Osteoblast (primary cell): ENCODE results near the gene AMN1. TPM values are rescaled to one million over a fixed set of nuclear protein-coding genes. Genes with fewer than 3 reads are reported as not detected.

Experiments
- DNase-seq: peaks from one replicate; pipeline ENCODE4 v3.0.0; 2011; ENCODE audit warnings: low spot score, mixed read lengths; ENCODE audit not compliant: insufficient read length; ENCODE audit errors: missing footprints
- H2AFZ ChIP-seq: 2 replicates; pipeline ENCODE4 v1.6.0; 2011; ENCODE audit warnings: mild to moderate bottlenecking, low read length
- H3K27ac ChIP-seq: 2 replicates; pipeline ENCODE4 v1.5.1; 2011; ENCODE audit warnings: mild to moderate bottlenecking, low read depth, low read length, moderate library complexity
- H3K27me3 ChIP-seq: 2 replicates; pipeline ENCODE4 v1.6.0; 2012; ENCODE audit warnings: mild to moderate bottlenecking, control low read depth, inconsistent platforms, low read length, moderate library complexity; ENCODE audit not compliant: insufficient read depth
- H3K36me3 ChIP-seq: 2 replicates; pipeline ENCODE4 v1.5.1; 2011; ENCODE audit warnings: mild to moderate bottlenecking, low read length, control low read depth, moderate library complexity; ENCODE audit not compliant: insufficient read depth
- H3K4me1 ChIP-seq: 2 replicates; pipeline ENCODE4 v1.5.1; 2011; ENCODE audit warnings: mild to moderate bottlenecking, low read length, control low read depth, moderate library complexity; ENCODE audit not compliant: insufficient read depth
- H3K4me2 ChIP-seq: 2 replicates; pipeline ENCODE4 v1.6.0; 2011; ENCODE audit warnings: mild to moderate bottlenecking, low read length; ENCODE audit not compliant: insufficient read depth
- H3K4me3 ChIP-seq: fragments of 200-600 bp; sonication (generic); 3 replicates; pipeline ENCODE4 v1.5.1; 2012; ENCODE audit warnings: mild to moderate bottlenecking, low read length, inconsistent platforms; ENCODE audit not compliant: insufficient read depth
- H3K79me2 ChIP-seq: 2 replicates; pipeline ENCODE4 v1.6.0; 2012; ENCODE audit warnings: mild to moderate bottlenecking, low read length, control low read depth, inconsistent platforms; ENCODE audit not compliant: insufficient read depth
- H3K9me3 ChIP-seq: 2 replicates; pipeline ENCODE4 v1.5.1; 2011; ENCODE audit warnings: low read depth, low read length, control low read depth
- H4K20me1 ChIP-seq: 2 replicates; pipeline ENCODE4 v1.6.0; 2012; ENCODE audit warnings: mild to moderate bottlenecking, low read length, control low read depth; ENCODE audit not compliant: insufficient read depth
- total RNA-seq: library from RNA; depleted of rRNA; stranded (reverse); fragments of >200 nt; gene quantifications from 2 replicates; pipeline ENCODE4 v1.2.3, GENCODE V29; 2012
- TF ChIP-seq, protein P1 (sequence below): IDR thresholded peaks from 2 replicates; pipeline ENCODE4 v1.5.1; 2011; ENCODE audit warnings: mild to moderate bottlenecking, low read depth, low read length, moderate library complexity; ENCODE audit errors: extremely low read depth

Gene AMN1
- total RNA-seq, 1 donor = 5.4 TPM

GRCh38 chr12:31729705-31730104 lies 884 bp upstream of the AMN1 start:
- TF ChIP-seq, protein P1, sequence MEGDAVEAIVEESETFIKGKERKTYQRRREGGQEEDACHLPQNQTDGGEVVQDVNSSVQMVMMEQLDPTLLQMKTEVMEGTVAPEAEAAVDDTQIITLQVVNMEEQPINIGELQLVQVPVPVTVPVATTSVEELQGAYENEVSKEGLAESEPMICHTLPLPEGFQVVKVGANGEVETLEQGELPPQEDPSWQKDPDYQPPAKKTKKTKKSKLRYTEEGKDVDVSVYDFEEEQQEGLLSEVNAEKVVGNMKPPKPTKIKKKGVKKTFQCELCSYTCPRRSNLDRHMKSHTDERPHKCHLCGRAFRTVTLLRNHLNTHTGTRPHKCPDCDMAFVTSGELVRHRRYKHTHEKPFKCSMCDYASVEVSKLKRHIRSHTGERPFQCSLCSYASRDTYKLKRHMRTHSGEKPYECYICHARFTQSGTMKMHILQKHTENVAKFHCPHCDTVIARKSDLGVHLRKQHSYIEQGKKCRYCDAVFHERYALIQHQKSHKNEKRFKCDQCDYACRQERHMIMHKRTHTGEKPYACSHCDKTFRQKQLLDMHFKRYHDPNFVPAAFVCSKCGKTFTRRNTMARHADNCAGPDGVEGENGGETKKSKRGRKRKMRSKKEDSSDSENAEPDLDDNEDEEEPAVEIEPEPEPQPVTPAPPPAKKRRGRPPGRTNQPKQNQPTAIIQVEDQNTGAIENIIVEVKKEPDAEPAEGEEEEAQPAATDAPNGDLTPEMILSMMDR = no peak
- Histone ChIP-seq H4K20me1 (no peaks in the 10 kb centered on the region), H3K9me3 (no peaks in the 10 kb centered on the region), H3K27ac (peak overlapping the region; percentile 92), H3K79me2 (peaks cover 3% of the 10 kb centered on the region), H3K27me3 (no peaks in the 10 kb centered on the region), H3K4me3 (peak overlapping the region; percentile 85), H2AFZ (peak overlapping the region; percentile 92), H3K36me3 (no peaks in the 10 kb centered on the region), H3K4me1 (peaks cover 41% of the 10 kb centered on the region), H3K4me2 (peak overlapping the region; percentile 94)
- no peak for DNase-seq

DNA sequence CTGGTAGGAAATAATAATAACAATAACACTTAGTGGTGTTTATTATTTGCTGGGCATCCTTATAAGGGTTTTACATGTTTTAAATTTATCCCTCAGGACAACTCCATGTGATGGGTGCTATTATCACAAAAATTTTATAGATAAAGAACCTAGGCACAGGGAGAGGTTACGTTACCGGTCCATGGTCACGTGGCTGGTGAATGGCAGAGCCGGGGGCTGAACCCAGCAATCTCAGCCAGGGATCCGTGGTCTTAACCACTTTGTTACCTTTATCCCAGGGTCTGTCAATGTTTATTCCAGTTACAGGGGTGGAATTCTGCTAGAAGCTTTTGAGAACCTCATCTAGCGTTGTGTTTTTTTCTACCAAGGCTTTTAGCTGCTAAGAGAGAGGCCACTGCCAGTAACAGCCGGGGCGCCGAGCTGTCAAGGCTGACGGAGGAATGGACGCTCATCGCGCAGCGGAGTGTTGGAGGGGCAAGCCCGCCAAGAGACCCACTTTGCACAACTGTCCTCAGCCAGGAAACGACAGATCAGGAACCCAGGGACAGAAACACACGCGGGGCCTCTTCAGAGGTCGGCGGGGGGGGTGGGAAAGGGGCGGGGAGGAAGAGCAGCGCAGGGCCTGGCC lies 418 bp downstream of the AMN1 start:
- Histone ChIP-seq H4K20me1 (no peaks in the 10 kb centered on the region), H3K4me1 (peaks cover 35% of the 10 kb centered on the region), H3K9me3 (no peaks in the 10 kb centered on the region), H3K4me2 (peak overlapping the region; percentile 94), H3K36me3 (no peaks in the 10 kb centered on the region), H3K79me2 (peaks cover 3% of the 10 kb centered on the region), H2AFZ (peak overlapping the region; percentile 93), H3K27me3 (no peaks in the 10 kb centered on the region), H3K4me3 (peak overlapping the region; percentile 85), H3K27ac (peak overlapping the region; percentile 92)
- no peak for DNase-seq
- TF ChIP-seq, protein P1 = no peak

DNA sequence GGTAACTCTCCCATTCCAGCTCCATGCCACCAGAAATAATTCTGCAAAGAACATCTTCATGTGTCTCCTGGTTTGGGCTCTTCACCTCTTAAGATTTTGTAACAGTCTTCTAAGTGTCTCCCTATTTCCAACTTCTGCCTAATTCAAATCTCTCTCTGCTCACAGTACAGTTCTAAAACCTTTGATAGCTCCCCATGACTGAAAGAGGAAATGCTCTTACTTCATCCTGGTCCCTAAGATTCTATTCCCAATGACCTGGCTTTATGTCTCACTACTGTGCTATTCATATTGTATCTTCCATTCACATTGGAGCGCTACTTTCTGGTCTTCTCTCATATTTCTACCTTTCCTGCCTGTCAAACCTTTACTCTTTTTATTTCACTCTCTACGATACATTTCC lies 1.6 kb downstream of the AMN1 start:
- no peaks in the 10 kb centered on the region for H3K36me3 ChIP-seq
- H3K9me3 ChIP-seq = no peaks in the 10 kb centered on the region
- TF ChIP-seq, protein P1 = no peak
- no peak overlapping the region for H3K4me2 ChIP-seq
- no peak overlapping the region for H3K4me3 ChIP-seq
- H3K27me3 ChIP-seq = no peaks in the 10 kb centered on the region
- H3K4me1 ChIP-seq = peaks cover 23% of the 10 kb centered on the region
- DNase-seq = peak; percentile 1
- no peak overlapping the region for H2AFZ ChIP-seq
- H4K20me1 ChIP-seq = no peaks in the 10 kb centered on the region
- peaks cover 3% of the 10 kb centered on the region for H3K79me2 ChIP-seq
- no peak overlapping the region for H3K27ac ChIP-seq

DNA sequence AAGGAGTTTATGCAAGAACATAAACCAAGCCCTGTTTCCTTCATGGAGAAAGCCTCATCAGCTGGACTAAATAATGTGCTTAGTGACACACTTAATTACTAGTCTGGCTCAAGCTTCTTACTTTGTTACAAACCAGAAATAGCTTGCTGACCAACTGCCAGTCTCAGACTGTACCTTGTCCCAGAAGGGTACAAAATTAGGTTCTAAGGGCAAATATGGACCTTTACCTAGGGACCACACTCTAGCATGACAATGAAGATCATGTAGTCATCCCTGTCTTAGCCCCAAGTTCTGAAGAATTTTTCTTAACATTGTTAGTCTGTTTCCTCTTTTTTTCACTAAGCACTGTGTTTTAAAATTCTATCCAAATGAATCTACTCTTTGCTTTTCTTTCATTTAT lies 2.2 kb downstream of the AMN1 start:
- no peak overlapping the region for H3K27ac ChIP-seq
- H3K27me3 ChIP-seq = no peaks in the 10 kb centered on the region
- no peak for DNase-seq
- peaks cover 3% of the 10 kb centered on the region for H3K79me2 ChIP-seq
- H3K4me2 ChIP-seq = no peak overlapping the region
- TF ChIP-seq, protein P1 = no peak
- H3K36me3 ChIP-seq = no peaks in the 10 kb centered on the region
- H2AFZ ChIP-seq = no peak overlapping the region
- H3K9me3 ChIP-seq = no peaks in the 10 kb centered on the region
- H3K4me3 ChIP-seq = no peak overlapping the region
- H4K20me1 ChIP-seq = no peaks in the 10 kb centered on the region
- peaks cover 17% of the 10 kb centered on the region for H3K4me1 ChIP-seq
